GM21447 (cell line): ENCODE data around the gene NME7.
A peak's percentile ranks its signal among the peaks of the same experiment; 100 is the strongest.

Source experiments
- ATAC-seq: cut with Tn5 transposase; IDR thresholded peaks from one replicate; pipeline ENCODE4 v1.9.1; 2021; ENCODE audit not compliant: unreplicated experiment

Gene NME7

GRCh38 chr1:169110236-169110635, 257.4 kb downstream of the NME7 start:
- ATAC-seq, result no peak

GRCh38 chr1:169109561-169110134, 257.9 kb downstream of the NME7 start:
- no peak for ATAC-seq

DNA sequence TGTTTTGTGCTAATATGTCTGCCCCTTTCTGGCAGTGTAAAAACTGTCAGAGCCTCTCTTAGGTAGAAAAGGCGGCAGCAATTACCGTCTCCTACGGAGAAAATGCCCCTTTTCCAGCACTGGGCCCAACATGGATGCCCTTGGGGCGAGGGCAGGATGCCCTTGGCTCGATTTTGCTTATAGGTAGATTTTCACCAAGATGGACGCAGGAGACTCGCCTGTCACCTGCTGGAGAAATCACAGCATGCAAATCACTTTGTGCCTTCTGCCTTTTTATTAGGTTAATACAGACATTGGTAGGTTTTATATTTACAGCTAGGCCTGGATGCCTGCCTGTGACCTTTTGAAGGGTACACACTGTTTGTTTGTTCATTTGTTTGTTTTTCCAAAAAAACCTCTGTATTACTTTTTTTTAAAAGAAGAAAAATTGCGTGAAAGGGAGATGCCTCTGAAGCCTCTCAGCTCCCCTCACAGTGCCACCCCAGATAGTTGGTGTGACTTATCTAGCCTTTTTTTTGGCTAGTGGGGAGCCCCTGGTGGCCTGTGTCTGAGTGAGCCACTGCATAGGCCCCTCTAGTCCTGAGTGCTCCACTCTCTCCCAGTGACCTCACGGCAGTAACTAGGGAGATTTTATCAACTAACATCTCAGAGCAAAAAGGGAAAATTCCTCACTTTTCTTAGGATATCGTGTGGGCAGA, 258.6 kb downstream of the NME7 start:
- peak; percentile 18 for ATAC-seq

- no peak for ATAC-seq
Observed at GRCh38 chr1:169108223-169108622, 259.4 kb downstream of the NME7 start.

GRCh38 chr1:169107603-169108208, 259.9 kb downstream of the NME7 start:
- ATAC-seq, result no peak

DNA sequence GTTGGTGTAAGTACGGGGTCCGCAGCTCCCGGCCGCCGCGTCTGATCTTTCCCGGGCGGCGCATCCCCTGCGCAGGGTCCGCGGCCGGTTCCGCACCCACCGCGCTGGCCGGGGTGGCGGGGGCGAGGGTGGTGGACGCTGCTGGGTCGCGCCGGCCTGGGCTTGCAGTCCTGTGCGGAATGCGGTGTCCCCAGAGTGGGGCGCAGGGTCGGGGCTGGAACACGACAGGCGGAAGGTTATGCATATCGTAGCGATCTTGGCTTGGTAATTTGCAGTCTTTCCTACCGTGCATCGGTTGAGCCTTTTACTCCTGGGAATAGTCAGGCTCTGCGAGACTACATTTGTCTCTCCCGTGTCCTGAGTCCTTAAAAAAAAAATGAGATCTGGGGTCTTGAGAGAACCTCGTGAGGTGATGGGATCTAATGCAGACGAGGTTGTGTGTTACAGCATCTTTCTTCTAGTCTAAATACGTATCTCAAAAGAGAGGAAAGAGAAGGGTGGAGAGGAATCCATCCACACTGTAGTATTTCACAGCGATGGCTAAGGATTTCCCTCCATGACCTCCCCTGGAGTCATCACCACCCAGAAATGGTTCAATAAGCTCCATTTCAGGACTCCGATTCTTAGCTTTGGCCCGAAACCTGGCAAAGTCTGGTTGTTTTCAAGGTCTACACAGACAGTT, 260.5 kb downstream of the NME7 start:
- ATAC-seq, result no peak

DNA sequence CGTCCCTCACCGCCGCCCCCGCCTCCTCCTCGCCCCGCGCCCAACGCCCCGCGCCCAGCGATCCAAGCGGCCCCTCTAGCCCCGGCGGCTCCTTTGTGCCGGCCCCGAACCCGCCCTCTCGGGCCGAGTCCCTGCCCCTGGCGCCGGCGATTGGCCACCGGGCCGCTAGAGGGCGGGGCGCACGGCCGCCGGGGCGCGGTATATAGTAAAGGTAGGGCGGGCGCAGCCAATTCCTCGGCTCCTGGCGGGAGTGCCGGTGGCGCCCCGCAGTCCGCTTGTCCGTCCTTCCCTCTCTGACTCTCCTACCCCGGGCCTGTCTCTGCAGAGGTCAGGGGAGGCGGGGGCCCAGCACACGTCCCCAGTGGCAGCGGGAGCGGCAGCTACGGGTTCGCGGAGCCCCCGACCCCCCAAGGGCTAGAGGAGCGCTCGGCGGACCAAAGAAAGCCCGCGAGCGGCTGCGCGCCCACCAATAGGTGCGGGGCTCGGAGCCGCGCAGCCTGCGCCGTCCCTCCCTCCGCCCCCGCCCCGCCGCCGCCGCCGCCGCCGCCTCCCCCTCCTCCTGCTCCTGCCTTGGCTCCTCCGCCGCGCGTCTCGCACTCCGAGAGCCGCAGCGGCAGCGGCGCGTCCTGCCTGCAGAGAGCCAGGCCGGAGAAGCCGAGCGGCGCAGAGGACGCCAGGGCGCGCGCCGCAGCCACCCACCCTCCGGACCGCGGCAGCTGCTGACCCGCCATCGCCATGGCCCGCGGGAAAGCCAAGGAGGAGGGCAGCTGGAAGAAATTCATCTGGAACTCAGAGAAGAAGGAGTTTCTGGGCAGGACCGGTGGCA, 261.3 kb downstream of the NME7 start, which contains the start of gene ATP1B1:
Gene ATP1B1 (plus strand): TSS at position 596 of the 826 bp plus-strand sequence. CDS start 140 bp downstream, at position 736.
- peak; percentile 80 for ATAC-seq

DNA sequence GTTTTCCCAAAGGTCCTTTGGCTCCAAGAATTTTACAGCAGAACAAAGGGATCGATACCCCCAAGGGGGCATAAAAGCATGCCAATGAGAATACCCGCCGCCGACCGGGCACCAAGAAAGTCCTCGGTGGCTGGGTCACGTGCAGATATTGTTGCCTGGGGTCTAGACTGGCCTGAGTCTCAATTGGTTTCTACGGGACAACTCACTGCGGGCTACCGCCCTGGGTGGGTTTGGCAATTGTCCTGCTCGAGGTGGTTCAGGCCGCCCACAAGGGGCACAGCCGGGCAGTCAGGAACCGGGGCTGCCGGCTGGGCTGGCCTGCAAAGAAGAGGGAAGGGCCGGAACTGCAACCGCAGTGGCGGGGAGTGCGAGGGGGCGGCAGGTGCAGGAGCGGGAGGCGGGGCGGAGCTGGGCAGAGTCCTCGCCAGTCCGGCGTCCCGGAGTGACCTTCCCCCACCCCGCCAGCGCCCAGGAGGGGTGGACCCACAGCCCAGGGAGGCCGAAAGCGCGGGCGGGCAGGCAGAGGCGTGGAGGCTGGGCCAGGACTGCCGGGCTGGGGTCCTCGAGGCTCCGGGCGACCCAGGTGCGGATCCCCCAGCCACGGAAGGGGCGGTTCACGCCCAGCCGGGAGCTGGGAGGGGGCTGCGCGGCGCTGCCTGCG, 262.0 kb downstream of the NME7 start:
- peak; percentile 34 for ATAC-seq

DNA sequence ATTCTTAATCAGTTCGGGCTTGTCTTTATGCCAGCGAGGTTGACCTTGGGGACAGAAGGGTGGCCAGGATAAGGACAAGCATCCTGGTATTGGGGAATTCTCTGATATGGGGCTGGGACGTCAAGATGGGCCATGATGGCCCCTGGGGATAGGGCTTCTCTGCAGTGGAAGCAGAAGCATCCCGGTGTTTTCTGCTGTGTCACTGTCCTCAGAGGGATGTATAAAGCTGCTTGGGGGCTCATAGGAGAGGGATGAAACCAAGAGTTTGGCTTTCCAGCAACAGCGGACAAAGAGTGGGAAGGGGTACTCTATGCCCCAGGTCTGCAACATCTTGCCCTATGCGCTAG, 262.5 kb downstream of the NME7 start:
- ATAC-seq, result no peak

DNA sequence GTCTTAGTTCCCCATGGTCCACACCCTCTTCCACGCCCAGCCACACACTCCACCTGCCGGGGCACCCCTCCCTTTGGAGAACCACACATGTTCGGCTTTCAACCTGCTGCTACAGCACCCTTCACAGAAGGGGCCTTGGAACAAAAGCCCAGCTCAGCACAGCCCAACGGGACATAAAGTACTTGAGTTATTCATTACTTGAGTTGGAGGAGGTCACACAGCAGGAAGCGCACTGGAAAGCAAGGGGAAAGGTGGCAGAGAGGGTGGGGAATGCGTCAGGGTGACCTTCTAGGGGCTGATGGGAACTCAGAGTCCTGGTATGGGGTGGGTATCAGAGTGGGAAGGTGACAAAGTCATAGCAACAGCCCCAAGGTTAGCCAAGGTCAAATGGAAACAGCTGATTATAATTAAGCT, 264.1 kb downstream of the NME7 start:
- ATAC-seq, result no peak

DNA sequence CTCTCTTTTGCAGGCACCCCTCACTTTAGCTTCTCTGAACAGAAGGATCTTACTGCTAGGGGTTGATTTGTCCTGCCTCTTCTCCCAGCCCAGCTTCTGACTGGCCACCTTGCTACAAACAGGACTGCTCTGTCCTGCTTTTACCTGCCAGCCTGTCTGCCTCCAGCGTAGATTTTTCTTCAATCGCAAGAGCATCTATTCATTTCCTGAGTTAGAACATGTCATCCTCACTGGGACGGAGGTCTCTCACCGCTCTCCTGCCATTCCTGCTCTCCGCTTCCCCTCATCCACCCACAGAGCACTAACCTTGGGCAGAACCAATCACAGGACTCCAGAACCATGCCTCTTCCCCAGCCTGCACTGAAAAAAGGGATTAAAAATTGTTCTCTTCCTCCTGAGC, 264.6 kb downstream of the NME7 start:
- no peak for ATAC-seq

GRCh38 chr1:169102567-169102966, 265.0 kb downstream of the NME7 start:
- no peak for ATAC-seq

- no peak for ATAC-seq
Observed at GRCh38 chr1:169100651-169101088, 266.9 kb downstream of the NME7 start.

DNA sequence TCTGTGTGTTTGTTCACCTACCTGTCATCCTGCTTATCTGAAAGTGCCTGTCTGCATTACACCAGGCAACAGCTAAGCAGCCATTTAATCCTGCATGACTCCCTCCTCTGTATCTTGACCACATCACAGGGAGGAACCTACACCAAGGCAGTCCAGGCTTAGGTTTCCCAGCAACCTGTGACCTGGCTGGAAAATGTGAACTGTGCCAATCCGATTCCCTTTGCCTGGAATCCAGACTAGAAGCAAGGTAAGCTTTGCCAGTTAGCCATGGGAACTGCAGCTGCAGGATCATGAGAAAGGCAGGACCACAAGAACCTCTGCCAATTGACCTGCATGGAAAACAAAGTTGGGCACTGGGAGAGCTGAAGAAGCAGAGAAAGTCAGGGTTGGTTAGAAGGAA, 267.4 kb downstream of the NME7 start:
- no peak for ATAC-seq

- no peak for ATAC-seq
Observed at GRCh38 chr1:169099561-169099960, 268.0 kb downstream of the NME7 start.

- ATAC-seq, result no peak
Observed at GRCh38 chr1:169098380-169098779, 269.2 kb downstream of the NME7 start.

GRCh38 chr1:169094897-169095569, 272.6 kb downstream of the NME7 start:
- no peak for ATAC-seq

GRCh38 chr1:169092399-169092798, 275.2 kb downstream of the NME7 start:
- no peak for ATAC-seq

GRCh38 chr1:169091480-169091941, 276.1 kb downstream of the NME7 start:
- ATAC-seq, result peak; percentile 76

DNA sequence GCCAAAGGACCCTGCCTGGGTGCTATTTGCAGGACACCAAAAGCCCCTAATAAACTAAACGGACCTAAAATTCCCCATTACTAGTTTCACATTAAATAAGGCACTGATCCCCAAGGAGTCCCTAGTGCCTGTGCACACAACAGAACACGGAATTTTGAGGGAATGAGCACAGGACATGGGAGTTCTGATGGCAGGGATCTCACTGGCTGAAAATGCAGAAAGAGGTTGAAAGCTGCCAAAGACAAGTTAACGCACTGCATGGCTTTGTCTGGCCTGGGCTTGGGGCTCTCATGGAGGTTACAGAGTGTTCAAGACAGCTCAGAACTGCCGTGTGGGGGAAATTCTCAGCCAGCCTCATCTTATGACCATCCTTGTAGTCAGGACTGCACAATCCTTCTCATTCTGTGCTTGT, 276.7 kb downstream of the NME7 start:
- peak; percentile 49 for ATAC-seq
